Gastrocnemius medialis (tissue), 4 donors: Measurements from ENCODE around the gene MTNR1B.

Experiments
- POLR2A ChIP-seq, 2 donors: fragments of 450-650 bp; IDR thresholded peaks; one replicate each; pipeline ENCODE4 v1.6.1; 2017; ENCODE audit warnings: antibody characterized with exemption in 2 of 2, mild to moderate bottlenecking in 2 of 2, moderate library complexity in 2 of 2
- TF ChIP-seq, protein P1 (sequence below), 5 experiments: fragments of 450-650 bp in 3 of 5; fragments of 200-600 bp in 2 of 5; sonication (generic) in 2 of 5; IDR thresholded peaks in 4 of 5; conservative IDR thresholded peaks in 1 of 5; 1 replicate in 4 of 5; 2 replicates in 1 of 5; pipeline ENCODE4 v1.5.1; 2016 to 2019; ENCODE audit warnings: antibody characterized with exemption in 5 of 5, mild to moderate bottlenecking in 3 of 5, moderate library complexity in 3 of 5

DNA sequence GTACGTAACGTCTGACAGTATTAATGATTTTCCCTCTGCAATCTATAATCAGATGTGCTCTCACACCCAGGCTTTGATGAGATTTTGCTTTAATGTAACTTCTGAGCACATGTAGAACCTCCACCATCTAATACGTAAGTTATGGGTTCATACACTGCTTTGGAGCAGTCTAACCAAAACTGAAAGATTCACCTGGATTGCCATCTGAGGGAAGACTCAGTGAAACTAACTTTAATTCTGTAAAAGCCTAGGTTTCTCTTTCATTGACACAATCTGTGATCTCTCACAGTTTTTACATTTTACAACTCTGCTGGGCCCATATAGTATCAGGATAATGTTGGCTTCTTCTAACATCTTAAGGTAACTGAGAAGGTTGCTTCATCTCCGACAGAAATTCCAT lies 30.1 kb upstream of the MTNR1B start:
- TF ChIP-seq, protein P1, sequence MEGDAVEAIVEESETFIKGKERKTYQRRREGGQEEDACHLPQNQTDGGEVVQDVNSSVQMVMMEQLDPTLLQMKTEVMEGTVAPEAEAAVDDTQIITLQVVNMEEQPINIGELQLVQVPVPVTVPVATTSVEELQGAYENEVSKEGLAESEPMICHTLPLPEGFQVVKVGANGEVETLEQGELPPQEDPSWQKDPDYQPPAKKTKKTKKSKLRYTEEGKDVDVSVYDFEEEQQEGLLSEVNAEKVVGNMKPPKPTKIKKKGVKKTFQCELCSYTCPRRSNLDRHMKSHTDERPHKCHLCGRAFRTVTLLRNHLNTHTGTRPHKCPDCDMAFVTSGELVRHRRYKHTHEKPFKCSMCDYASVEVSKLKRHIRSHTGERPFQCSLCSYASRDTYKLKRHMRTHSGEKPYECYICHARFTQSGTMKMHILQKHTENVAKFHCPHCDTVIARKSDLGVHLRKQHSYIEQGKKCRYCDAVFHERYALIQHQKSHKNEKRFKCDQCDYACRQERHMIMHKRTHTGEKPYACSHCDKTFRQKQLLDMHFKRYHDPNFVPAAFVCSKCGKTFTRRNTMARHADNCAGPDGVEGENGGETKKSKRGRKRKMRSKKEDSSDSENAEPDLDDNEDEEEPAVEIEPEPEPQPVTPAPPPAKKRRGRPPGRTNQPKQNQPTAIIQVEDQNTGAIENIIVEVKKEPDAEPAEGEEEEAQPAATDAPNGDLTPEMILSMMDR (IDR thresholded peaks at IDR 0.05 in 4 of 5, conservative IDR thresholded peaks at IDR 0.05 in 1 of 5), result no peak
- no peak for TF ChIP-seq POLR2A (IDR thresholded peaks at IDR 0.05)
